Measurements from ENCODE around the gene CLSTN2. TPM values are rescaled to one million over a fixed set of nuclear protein-coding genes. Genes with fewer than 3 reads are reported as not detected.

CLSTN2 gene
- total and polyA plus RNA-seq, 2 of the 4 experiments (the other 2 are of a cell fraction), result under 0.01 to 0.07 TPM

GRCh38 chr3:140355481-140355880 is 420.5 kb downstream of the CLSTN2 start:
- Histone ChIP-seq H4K5ac (ENCODE audit: low read depth, low read length) (no peak overlapping the region), H2BK15ac (ENCODE audit: low read depth, low read length) (no peak overlapping the region), H2BK5ac (ENCODE audit: low read depth, low read length, poor library complexity, severe bottlenecking) (no peak overlapping the region), H4K91ac (ENCODE audit: insufficient read depth, low read depth, low read length) (no peak overlapping the region), H2AK9ac (replicated peaks; ENCODE audit: low read depth, low read length, poor library complexity) (no peak overlapping the region), H3K9me1 (ENCODE audit: insufficient read depth, low read length) (no peaks in the 10 kb centered on the region), H2AK5ac (ENCODE audit: low read depth, low read length) (no peak overlapping the region), H3K4me1 (ENCODE audit: control insufficient read depth, insufficient read depth, low read length) (no peaks in the 10 kb centered on the region), H2AFZ (replicated peaks; ENCODE audit: low read length, poor library complexity) (no peak overlapping the region), H2BK120ac (ENCODE audit: low read depth, low read length) (no peak overlapping the region), H3K27ac (ENCODE audit: insufficient read depth, low read length) (no peak overlapping the region), H3K18ac (ENCODE audit: low read depth, low read length) (no peak overlapping the region), H3K9ac (ENCODE audit: low read depth, low read length) (no peak overlapping the region), H4K8ac (ENCODE audit: low read depth in 2 of 2, low read length in 2 of 2) (no peak overlapping the region), H2BK20ac (ENCODE audit: low read depth, low read length) (no peak overlapping the region), H3K9me3 (ENCODE audit: control insufficient read depth, insufficient read depth, low read length) (no peaks in the 10 kb centered on the region), H3K36me3 (ENCODE audit: control insufficient read depth, insufficient read depth, low read length) (no peaks in the 10 kb centered on the region), H3K23ac (ENCODE audit: low read depth, low read length) (no peak overlapping the region), H3K4me3 (ENCODE audit: insufficient read depth, low read depth, low read length) (no peak overlapping the region), H3K14ac (replicated peaks; ENCODE audit: low read depth, low read length) (no peak overlapping the region), H3K79me1 (ENCODE audit: low read depth in 1 of 2, low read length in 2 of 2) (no peaks in the 10 kb centered on the region), H3K56ac (ENCODE audit: extremely low read depth, insufficient read depth, low read length) (no peak overlapping the region), H4K20me1 (ENCODE audit: insufficient read depth, low read length) (no peaks in the 10 kb centered on the region), H3K4ac (ENCODE audit: low read depth, low read length) (no peak overlapping the region), H3K4me2 (ENCODE audit: low read depth, low read length) (no peak overlapping the region), H3K27me3 (ENCODE audit: control insufficient read depth, insufficient read depth, low read length) (no peaks in the 10 kb centered on the region)
- DNase-seq (no peak), ATAC-seq (ENCODE audit: low read depth) (no peak)
- dilution Hi-C loops (cut with HindIII; ENCODE audit: low sequenced_read_pairs, unreplicated experiment) (no loop called here), intact Hi-C loops (cut with micrococcal nuclease) (no loop called here), in situ Hi-C loops (cut with MboI; ENCODE audit: low sequenced_read_pairs) (no loop called here)
- WGBS, 2 experiments (ENCODE audit: extremely low coverage in 2 of 2, insufficient read length in 1 of 2), result 55% methylated on average over 2 of the region's 3 CpGs; no CpG with 5 or more reads in 1 of the 2 experiments
- ChIA-PET CTCF (no interaction called here), POLR2A (ENCODE audit: unreplicated experiment) (no interaction called here)
- TF ChIP-seq SMC3 (IDR thresholded peaks at IDR 0.05; ENCODE audit: low read depth, low read length) (no peak), MAZ (IDR thresholded peaks at IDR 0.05; ENCODE audit: borderline replicate concordance, low read depth, low read length) (no peak), RCOR1 (IDR thresholded peaks at IDR 0.05; ENCODE audit: insufficient replicate concordance, low read length) (no peak), MXI1 (IDR thresholded peaks at IDR 0.05; ENCODE audit: borderline replicate concordance, low read depth, low read length) (no peak), NFE2L2 (IDR thresholded peaks at IDR 0.05; ENCODE audit: low read depth, low read length) (no peak)
- no TSS peak for BruUV-seq (replicated peaks)

Measured in IMR-90 (cell line).